Skeletal muscle satellite cell (primary cell): ENCODE results near the gene AKAP13.

Experiments used
- H3K27me3 ChIP-seq: 2 replicates; pipeline ENCODE4 v1.7.0; 2013; ENCODE audit warnings: low read length; ENCODE audit not compliant: control insufficient read depth, insufficient read depth
- H3K36me3 ChIP-seq: 2 replicates; pipeline ENCODE4 v1.7.0; 2013; ENCODE audit warnings: mild to moderate bottlenecking, control low read depth, low read length; ENCODE audit not compliant: insufficient read depth
- H3K4me1 ChIP-seq: 2 replicates; pipeline ENCODE4 v1.7.0; 2013; ENCODE audit warnings: low read length; ENCODE audit not compliant: control insufficient read depth, insufficient read depth
- H3K4me2 ChIP-seq: 2 replicates; pipeline ENCODE4 v1.7.0; 2013; ENCODE audit warnings: mild to moderate bottlenecking, low read length
- H3K4me3 ChIP-seq: 2 replicates; pipeline ENCODE4 v1.7.0; 2013; ENCODE audit warnings: low read length
- H3K9ac ChIP-seq: 2 replicates; pipeline ENCODE4 v1.7.0; 2013; ENCODE audit warnings: mild to moderate bottlenecking, low read depth, low read length, moderate library complexity
- H3K9me3 ChIP-seq: replicated peaks from 2 replicates; pipeline ENCODE4 v1.7.0; 2013; ENCODE audit warnings: mild to moderate bottlenecking, control low read depth, low read length

AKAP13 gene

GRCh38 chr15:85351965-85352364 is 28.4 kb upstream of the AKAP13 start:
- Histone ChIP-seq H3K27me3 (no peaks in the 10 kb centered on the region), H3K9me3 (no peaks in the 10 kb centered on the region), H3K4me2 (no peak overlapping the region), H3K4me1 (peaks cover 10% of the 10 kb centered on the region), H3K4me3 (no peak overlapping the region), H3K36me3 (no peaks in the 10 kb centered on the region), H3K9ac (no peak overlapping the region)

- no peak overlapping the region for H3K4me2 ChIP-seq
- peaks cover 22% of the 10 kb centered on the region for H3K4me1 ChIP-seq
- H3K9me3 ChIP-seq = no peaks in the 10 kb centered on the region
- no peaks in the 10 kb centered on the region for H3K27me3 ChIP-seq
- no peaks in the 10 kb centered on the region for H3K36me3 ChIP-seq
- H3K9ac ChIP-seq = no peak overlapping the region
- no peak overlapping the region for H3K4me3 ChIP-seq
These were observed 26.9 kb upstream of the AKAP13 start for GRCh38 chr15:85353516-85353915.

- peaks cover 22% of the 10 kb centered on the region for H3K4me1 ChIP-seq
- peak overlapping the region; percentile 24 for H3K4me2 ChIP-seq
- no peaks in the 10 kb centered on the region for H3K36me3 ChIP-seq
- no peak overlapping the region for H3K4me3 ChIP-seq
- H3K9ac ChIP-seq = peak overlapping the region; percentile 16
- H3K27me3 ChIP-seq = no peaks in the 10 kb centered on the region
- H3K9me3 ChIP-seq = no peaks in the 10 kb centered on the region
These were observed 25.9 kb upstream of the AKAP13 start for GRCh38 chr15:85354461-85354860.

- no peaks in the 10 kb centered on the region for H3K36me3 ChIP-seq
- H3K4me2 ChIP-seq = peak overlapping the region; percentile 24
- H3K4me1 ChIP-seq = peaks cover 22% of the 10 kb centered on the region
- no peaks in the 10 kb centered on the region for H3K27me3 ChIP-seq
- H3K4me3 ChIP-seq = no peak overlapping the region
- H3K9ac ChIP-seq = peak overlapping the region; percentile 16
- H3K9me3 ChIP-seq = no peaks in the 10 kb centered on the region
These were observed 25.5 kb upstream of the AKAP13 start for GRCh38 chr15:85354948-85355347.

GRCh38 chr15:85356276-85356675 is 24.1 kb upstream of the AKAP13 start:
- Histone ChIP-seq H3K9me3 (no peaks in the 10 kb centered on the region), H3K27me3 (no peaks in the 10 kb centered on the region), H3K9ac (no peak overlapping the region), H3K4me2 (no peak overlapping the region), H3K36me3 (no peaks in the 10 kb centered on the region), H3K4me1 (peaks cover 22% of the 10 kb centered on the region), H3K4me3 (no peak overlapping the region)

- H3K27me3 ChIP-seq = no peaks in the 10 kb centered on the region
- no peak overlapping the region for H3K9ac ChIP-seq
- no peak overlapping the region for H3K4me2 ChIP-seq
- peaks cover 12% of the 10 kb centered on the region for H3K4me1 ChIP-seq
- H3K36me3 ChIP-seq = no peaks in the 10 kb centered on the region
- no peak overlapping the region for H3K4me3 ChIP-seq
- no peaks in the 10 kb centered on the region for H3K9me3 ChIP-seq
These were observed 19.1 kb upstream of the AKAP13 start for GRCh38 chr15:85361323-85361722.

- Histone ChIP-seq H3K9ac (no peak overlapping the region), H3K9me3 (no peaks in the 10 kb centered on the region), H3K4me1 (peaks cover 8% of the 10 kb centered on the region), H3K36me3 (no peaks in the 10 kb centered on the region), H3K4me2 (no peak overlapping the region), H3K27me3 (no peaks in the 10 kb centered on the region), H3K4me3 (no peak overlapping the region)
These were observed 17.8 kb upstream of the AKAP13 start for GRCh38 chr15:85362436-85363081.

- H3K4me2 ChIP-seq = no peak overlapping the region
- no peaks in the 10 kb centered on the region for H3K9me3 ChIP-seq
- H3K36me3 ChIP-seq = no peaks in the 10 kb centered on the region
- no peak overlapping the region for H3K4me3 ChIP-seq
- no peaks in the 10 kb centered on the region for H3K4me1 ChIP-seq
- no peak overlapping the region for H3K9ac ChIP-seq
- H3K27me3 ChIP-seq = no peaks in the 10 kb centered on the region
These were observed 14.4 kb upstream of the AKAP13 start for GRCh38 chr15:85365980-85366379.

- Histone ChIP-seq H3K36me3 (no peaks in the 10 kb centered on the region), H3K4me1 (no peaks in the 10 kb centered on the region), H3K4me3 (no peak overlapping the region), H3K9me3 (no peaks in the 10 kb centered on the region), H3K4me2 (no peak overlapping the region), H3K27me3 (no peaks in the 10 kb centered on the region), H3K9ac (no peak overlapping the region)
These were observed 12.7 kb upstream of the AKAP13 start for GRCh38 chr15:85367741-85368140.

- no peaks in the 10 kb centered on the region for H3K4me1 ChIP-seq
- no peaks in the 10 kb centered on the region for H3K9me3 ChIP-seq
- H3K4me2 ChIP-seq = no peak overlapping the region
- no peak overlapping the region for H3K4me3 ChIP-seq
- no peaks in the 10 kb centered on the region for H3K36me3 ChIP-seq
- no peaks in the 10 kb centered on the region for H3K27me3 ChIP-seq
- no peak overlapping the region for H3K9ac ChIP-seq
These were observed 5.6 kb upstream of the AKAP13 start for GRCh38 chr15:85374831-85375230.

GRCh38 chr15:85377269-85377668 is 3.1 kb upstream of the AKAP13 start:
- Histone ChIP-seq H3K36me3 (no peaks in the 10 kb centered on the region), H3K27me3 (no peaks in the 10 kb centered on the region), H3K9ac (no peak overlapping the region), H3K4me1 (peaks cover under 1% of the 10 kb centered on the region), H3K9me3 (no peaks in the 10 kb centered on the region), H3K4me3 (no peak overlapping the region), H3K4me2 (no peak overlapping the region)

GRCh38 chr15:85377986-85378385 is 2.4 kb upstream of the AKAP13 start:
- H3K27me3 ChIP-seq = no peaks in the 10 kb centered on the region
- no peak overlapping the region for H3K4me3 ChIP-seq
- H3K36me3 ChIP-seq = no peaks in the 10 kb centered on the region
- peaks cover 8% of the 10 kb centered on the region for H3K4me1 ChIP-seq
- no peak overlapping the region for H3K9ac ChIP-seq
- H3K9me3 ChIP-seq = no peaks in the 10 kb centered on the region
- H3K4me2 ChIP-seq = no peak overlapping the region
